HEK293T (cell line): ENCODE measurements around the gene PMS1.

Experiments
- CTCF ChIA-PET: fragments of 350-600 bp; formaldehyde crosslinking; extraction: SDS; loops from one replicate; lab custom pipeline; 2021; ENCODE audit warnings: antibody characterized with exemption, inconsistent platforms; lab: Yijun Ruan, JAX
- POLR2A ChIA-PET: fragments of 350-600 bp; formaldehyde crosslinking; extraction: SDS; loops from one replicate; lab custom pipeline; 2020; ENCODE audit warnings: antibody characterized with exemption, inconsistent platforms; lab: Yijun Ruan, JAX
- DNase-seq: peaks from one replicate; pipeline ENCODE4 v3.0.0; 2012; ENCODE audit warnings: mixed read lengths; ENCODE audit errors: extremely low spot score
- ARNT ChIP-seq: fragments of 450-650 bp; IDR thresholded peaks from 2 replicates; pipeline ENCODE4 v1.6.1; 2017; ENCODE audit warnings: mild to moderate bottlenecking
- BHLHE40 ChIP-seq: fragments of 450-650 bp; IDR thresholded peaks from 2 replicates; pipeline ENCODE4 v1.6.1; 2016; ENCODE audit warnings: mild to moderate bottlenecking, moderate library complexity, borderline replicate concordance
- CTBP1 ChIP-seq: fragments of 450-650 bp; IDR thresholded peaks from 2 replicates; pipeline ENCODE4 v1.6.1; 2016; ENCODE audit warnings: borderline replicate concordance
- ELF4 ChIP-seq: fragments of 450-650 bp; IDR thresholded peaks from 2 replicates; pipeline ENCODE4 v1.6.1; 2017; ENCODE audit warnings: antibody characterized with exemption
- FOXA1 ChIP-seq: fragments of 450-650 bp; IDR thresholded peaks from 2 replicates; pipeline ENCODE4 v1.6.1; 2016; ENCODE audit warnings: mild to moderate bottlenecking
- FOXK2 ChIP-seq: fragments of 450-650 bp; IDR thresholded peaks from 2 replicates; pipeline ENCODE4 v1.6.1; 2016; ENCODE audit warnings: mild to moderate bottlenecking
- FOXM1 ChIP-seq: fragments of 450-650 bp; IDR thresholded peaks from 2 replicates; pipeline ENCODE4 v1.6.1; 2017; ENCODE audit warnings: mild to moderate bottlenecking, borderline replicate concordance
- HDGF ChIP-seq: fragments of 450-650 bp; IDR thresholded peaks from 2 replicates; pipeline ENCODE4 v1.6.1; 2017; ENCODE audit warnings: antibody characterized with exemption, borderline replicate concordance
- L3MBTL2 ChIP-seq: fragments of 450-650 bp; conservative IDR thresholded peaks from 2 replicates; pipeline ENCODE4 v1.6.1; 2016; ENCODE audit warnings: mild to moderate bottlenecking
- LEF1 ChIP-seq: fragments of 450-650 bp; IDR thresholded peaks from 2 replicates; pipeline ENCODE4 v1.6.1; 2017; ENCODE audit warnings: mild to moderate bottlenecking, borderline replicate concordance
- NFRKB ChIP-seq: fragments of 450-650 bp; IDR thresholded peaks from 2 replicates; pipeline ENCODE4 v1.6.1; 2016; ENCODE audit warnings: mild to moderate bottlenecking, moderate library complexity
- PKNOX1 ChIP-seq: fragments of 450-650 bp; IDR thresholded peaks from 2 replicates; pipeline ENCODE4 v1.6.1; 2016
- SP1 ChIP-seq: fragments of 450-650 bp; IDR thresholded peaks from 2 replicates; pipeline ENCODE4 v1.6.1; 2017
- SUZ12 ChIP-seq: fragments of 450-650 bp; IDR thresholded peaks from 2 replicates; pipeline ENCODE4 v1.6.1; 2016; ENCODE audit warnings: mild to moderate bottlenecking
- TARDBP ChIP-seq: fragments of 450-650 bp; IDR thresholded peaks from 2 replicates; pipeline ENCODE4 v1.6.1; 2016
- ZNF384 ChIP-seq: fragments of 450-650 bp; IDR thresholded peaks from 2 replicates; pipeline ENCODE4 v1.6.1; 2016

Gene PMS1

GRCh38 chr2:189849550-189849949 is 65.3 kb downstream of the PMS1 start:
- CTCF ChIA-PET, result interaction anchor here (0.6 kb wide), 1 partner anchor 18 kb away, joined by 3 read pairs; no protein-coding TSS in a partner anchor
- TF ChIP-seq SUZ12 (no peak), HDGF (no peak), ARNT (no peak), ELF4 (no peak), LEF1 (no peak), TARDBP (no peak), FOXA1 (no peak), NFRKB (no peak), ZNF384 (no peak), FOXM1 (no peak), BHLHE40 (no peak), CTBP1 (no peak), L3MBTL2 (no peak), SP1 (no peak), FOXK2 (no peak), PKNOX1 (no peak)
- POLR2A ChIA-PET, result no interaction called here
- DNase-seq, result no peak

- DNase-seq, result no peak
- no peak for TF ChIP-seq SP1
- no peak for TF ChIP-seq PKNOX1
- no peak for TF ChIP-seq HDGF
- TF ChIP-seq FOXA1, result no peak
- no peak for TF ChIP-seq NFRKB
- no peak for TF ChIP-seq ZNF384
- no peak for TF ChIP-seq SUZ12
- TF ChIP-seq ARNT, result no peak
- TF ChIP-seq ELF4, result no peak
- TF ChIP-seq FOXM1, result no peak
- no peak for TF ChIP-seq LEF1
- TF ChIP-seq TARDBP, result no peak
- no peak for TF ChIP-seq FOXK2
- no peak for TF ChIP-seq CTBP1
- no peak for TF ChIP-seq BHLHE40
- POLR2A ChIA-PET, result no interaction called here
- CTCF ChIA-PET, result no interaction called here
Observed at GRCh38 chr2:189851174-189851826, 67.0 kb downstream of the PMS1 start.

GRCh38 chr2:189854187-189854586 is 69.9 kb downstream of the PMS1 start:
- ChIA-PET CTCF (no interaction called here), POLR2A (no interaction called here)
- TF ChIP-seq SP1 (no peak), ZNF384 (no peak), L3MBTL2 (no peak), FOXK2 (no peak), FOXA1 (no peak), LEF1 (no peak), HDGF (no peak), BHLHE40 (no peak), PKNOX1 (no peak), ELF4 (no peak), CTBP1 (no peak), SUZ12 (no peak), FOXM1 (no peak), NFRKB (no peak), ARNT (no peak), TARDBP (no peak)
- DNase-seq, result no peak

GRCh38 chr2:189854940-189855339 is 70.7 kb downstream of the PMS1 start:
- DNase-seq, result no peak
- TF ChIP-seq PKNOX1 (no peak), L3MBTL2 (no peak), ELF4 (no peak), FOXK2 (no peak)
- CTCF ChIA-PET, result no interaction called here
- POLR2A ChIA-PET, result no interaction called here

GRCh38 chr2:189858291-189858690 is 74.0 kb downstream of the PMS1 start:
- CTCF ChIA-PET, result interaction anchor here (0.7 kb wide), 1 partner anchor 1507 kb away, joined by 3 read pairs; no protein-coding TSS in a partner anchor
- TF ChIP-seq BHLHE40, result no peak
- TF ChIP-seq LEF1, result no peak
- no peak for TF ChIP-seq FOXK2
- no peak for TF ChIP-seq ARNT
- TF ChIP-seq SP1, result no peak
- no peak for TF ChIP-seq TARDBP
- TF ChIP-seq CTBP1, result no peak
- POLR2A ChIA-PET, result no interaction called here
- DNase-seq, result no peak
